GM21515 (cell line): ENCODE measurements around the gene HOXA4.

Experiments used
- ATAC-seq: cut with Tn5 transposase; IDR thresholded peaks from one replicate; pipeline ENCODE4 v1.9.1; 2021; ENCODE audit not compliant: unreplicated experiment

HOXA4 gene

DNA sequence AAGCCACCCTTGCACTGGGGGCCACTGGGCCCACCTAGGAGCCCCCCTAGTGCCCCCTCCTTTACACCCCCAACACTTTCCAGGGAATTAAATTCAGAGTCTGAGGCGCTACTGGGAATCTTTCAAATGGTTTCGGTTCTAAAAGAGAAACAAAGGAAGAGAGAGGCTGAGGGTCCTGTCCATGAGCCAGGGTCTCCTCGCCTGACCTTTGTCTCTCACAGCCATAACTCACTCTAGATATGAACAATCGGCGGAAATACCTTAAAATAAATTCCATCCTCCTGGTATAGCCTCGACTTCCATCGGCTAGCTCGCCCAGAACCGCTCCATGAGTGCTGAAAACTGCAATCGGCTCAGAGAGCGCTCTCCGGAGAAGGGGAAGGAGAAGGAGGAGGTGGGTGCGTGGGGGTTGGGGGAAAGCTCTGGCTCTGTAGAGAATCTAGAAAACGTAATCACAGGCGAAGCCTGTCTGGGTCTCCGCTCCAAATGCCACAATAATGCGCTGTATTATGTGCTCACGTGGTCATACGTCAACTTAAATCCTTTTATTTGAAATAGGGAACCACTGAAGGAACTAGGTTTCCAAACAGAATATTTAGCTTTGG lies 12.6 kb downstream of the HOXA4 start:
- no peak for ATAC-seq

DNA sequence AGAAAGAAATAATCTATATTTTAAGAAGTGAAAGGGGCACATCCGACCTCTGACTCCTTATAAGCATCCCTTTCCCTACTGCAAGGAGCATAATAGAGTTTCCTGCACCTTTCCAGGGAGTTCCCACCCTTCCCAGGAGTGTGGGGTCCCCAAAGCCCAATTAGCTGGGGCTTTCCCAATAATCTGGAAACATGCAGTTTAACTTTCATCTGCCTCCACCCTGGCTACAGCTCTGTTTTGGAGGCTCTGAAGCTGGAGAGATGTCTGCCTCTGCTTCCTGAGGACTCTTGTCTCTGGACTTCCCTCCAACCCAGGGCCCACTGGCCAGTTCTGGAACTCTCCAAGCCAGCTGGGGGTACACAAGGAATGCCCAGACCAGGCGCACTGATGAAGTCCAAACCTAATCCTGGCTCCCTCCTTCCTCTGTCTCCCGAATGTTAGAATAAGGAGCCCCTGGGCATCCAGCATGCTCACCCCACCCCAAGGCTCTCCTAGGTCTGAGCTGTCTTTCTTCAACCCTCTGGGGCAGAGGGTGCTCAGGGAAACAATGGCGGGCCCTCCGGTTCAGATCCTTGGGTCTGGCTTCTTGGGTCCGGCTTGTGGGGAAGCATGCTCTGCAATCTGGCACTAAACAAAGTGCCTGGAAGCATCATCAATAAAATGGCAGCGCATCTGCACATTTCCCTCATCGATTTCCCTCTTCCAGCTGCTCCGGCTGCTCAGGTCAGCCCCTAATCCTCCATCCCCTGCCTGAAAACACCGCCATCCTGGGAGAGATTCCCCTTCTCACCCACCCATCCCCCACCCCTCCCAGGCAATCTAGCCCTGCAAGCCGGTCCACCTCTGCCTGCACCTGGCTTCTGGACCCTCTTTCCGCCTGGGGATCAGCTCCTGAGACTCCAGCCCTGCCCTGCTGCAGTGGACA lies 13.3 kb downstream of the HOXA4 start:
- no peak for ATAC-seq

GRCh38 chr7:27116031-27116961 lies 14.3 kb downstream of the HOXA4 start:
- ATAC-seq: no peak

- ATAC-seq: no peak
Measured at GRCh38 chr7:27115221-27116026, 15.1 kb downstream of the HOXA4 start.

DNA sequence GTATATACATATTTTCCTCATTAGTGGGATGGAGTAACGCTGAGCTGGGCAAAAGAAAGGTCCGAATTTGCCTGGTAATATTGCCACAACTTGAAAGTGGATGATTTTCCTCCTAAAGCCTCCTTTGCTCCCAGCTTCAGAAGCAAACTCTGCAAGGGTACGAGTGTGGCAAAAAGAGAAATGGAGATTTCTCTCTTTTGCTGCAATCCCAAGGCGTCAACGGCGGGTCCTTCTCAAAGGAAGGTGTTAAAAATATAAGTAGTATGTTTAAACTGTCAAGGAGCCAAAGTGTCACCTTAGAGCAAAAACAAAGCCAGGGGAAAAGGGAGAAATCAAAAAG lies 15.7 kb downstream of the HOXA4 start:
- ATAC-seq: no peak

GRCh38 chr7:27113991-27114769 lies 16.4 kb downstream of the HOXA4 start:
- no peak for ATAC-seq

GRCh38 chr7:27112955-27113949 lies 17.3 kb downstream of the HOXA4 start:
- no peak for ATAC-seq

- no peak for ATAC-seq
Measured at GRCh38 chr7:27112361-27112760, 18.2 kb downstream of the HOXA4 start.

DNA sequence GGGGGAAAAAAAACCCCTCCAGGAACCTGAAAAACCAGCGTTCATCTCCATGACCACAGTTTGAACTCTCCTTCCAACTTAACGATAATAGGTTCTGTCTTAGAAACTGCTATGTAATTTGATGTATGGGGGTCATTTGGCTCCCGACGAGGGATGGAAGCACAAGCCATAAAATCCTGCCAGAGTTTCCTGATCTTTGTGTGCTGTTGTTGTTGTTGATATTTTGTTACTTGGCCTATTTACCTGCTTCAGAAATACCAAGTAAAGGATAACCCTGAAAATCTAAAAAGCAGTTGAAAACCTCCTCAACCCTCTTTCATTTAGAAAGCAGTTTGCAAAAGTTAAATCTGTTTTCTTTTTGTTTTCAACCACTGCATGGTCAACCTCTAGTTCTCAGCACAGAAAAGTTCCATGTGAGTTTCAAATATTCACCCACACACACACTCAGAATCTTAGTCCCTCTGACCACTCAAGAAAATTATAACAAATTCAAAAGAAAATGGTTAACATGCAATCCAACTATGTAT lies 18.7 kb downstream of the HOXA4 start:
- ATAC-seq: no peak

DNA sequence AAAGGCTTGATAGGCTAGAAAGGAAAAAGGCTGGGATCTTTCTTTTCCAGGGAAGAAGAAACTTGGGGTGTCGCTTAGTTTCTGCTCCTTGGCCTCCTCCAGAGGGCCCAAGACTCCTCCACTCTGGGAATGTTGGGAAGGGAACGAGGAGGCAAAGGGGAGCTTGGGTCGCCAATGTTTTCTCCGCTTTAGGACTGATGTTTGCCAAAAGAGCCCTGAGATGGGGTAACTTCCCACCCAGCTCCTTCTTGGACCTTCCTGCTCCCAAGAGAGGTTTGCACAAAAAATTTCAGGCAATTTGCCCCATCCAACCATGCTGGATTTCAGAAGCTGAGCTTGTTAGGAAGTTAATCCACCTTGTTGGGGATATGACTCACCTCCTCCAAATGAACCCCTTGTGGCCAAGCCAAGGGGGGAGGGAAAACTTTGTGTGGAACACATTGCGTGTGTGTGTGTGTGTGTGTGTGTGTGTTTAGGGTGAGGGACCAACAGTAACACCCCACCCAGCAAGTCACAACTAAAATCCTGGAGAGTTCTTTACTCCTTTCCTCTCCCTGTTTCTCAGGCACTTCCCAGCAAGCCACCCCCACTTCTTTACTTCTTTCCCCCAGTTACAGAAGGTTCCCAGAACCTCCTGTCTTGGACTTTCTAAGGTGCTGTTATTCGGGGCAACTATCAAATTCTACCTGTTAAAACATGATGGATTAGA lies 19.4 kb downstream of the HOXA4 start:
- ATAC-seq: no peak

DNA sequence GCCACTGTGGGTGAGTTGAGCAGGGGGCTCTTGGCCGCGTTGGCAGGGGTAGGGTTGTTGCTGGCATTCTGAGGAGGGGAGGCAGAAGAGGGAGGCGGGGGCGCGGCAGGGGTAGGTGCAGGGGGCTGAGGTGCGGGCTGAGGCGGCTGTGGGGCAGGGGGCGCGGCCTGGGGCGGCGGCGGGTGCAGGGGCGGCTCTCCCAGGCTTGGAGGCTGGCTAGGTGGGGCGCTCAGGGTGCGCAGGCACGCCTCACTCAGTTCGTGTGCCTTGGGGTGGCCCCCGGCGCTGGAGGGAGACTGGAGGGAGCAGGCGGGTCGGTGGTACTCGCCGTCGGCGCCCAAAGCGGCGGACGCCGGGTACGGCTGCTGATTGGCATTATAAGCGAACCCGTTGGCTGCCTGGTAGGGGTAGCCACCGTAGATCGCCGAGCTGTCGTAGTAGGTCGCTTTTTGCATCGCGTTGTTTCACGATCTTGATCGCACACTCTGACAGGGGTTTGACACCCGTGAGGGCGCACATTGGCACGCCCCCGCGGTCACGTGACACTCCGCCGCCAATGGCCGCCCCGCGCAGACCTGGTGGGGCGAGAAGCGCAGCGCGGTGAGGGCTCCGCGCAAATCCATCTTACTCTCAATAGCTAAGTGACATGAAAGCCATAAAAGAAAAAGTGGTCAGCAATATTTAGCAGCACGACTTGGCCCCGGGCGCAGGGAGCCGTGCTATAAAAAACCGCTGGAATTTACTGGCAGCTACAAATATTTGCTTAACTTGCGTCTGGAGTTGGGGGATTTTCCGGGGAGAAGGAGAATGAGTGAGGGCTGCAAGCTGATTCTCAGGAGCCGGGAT lies 20.1 kb downstream of the HOXA4 start:
- no peak for ATAC-seq

- ATAC-seq: no peak
Measured at GRCh38 chr7:27109466-27110185, 20.9 kb downstream of the HOXA4 start.

GRCh38 chr7:27108390-27109127 lies 22.0 kb downstream of the HOXA4 start:
- no peak for ATAC-seq

DNA sequence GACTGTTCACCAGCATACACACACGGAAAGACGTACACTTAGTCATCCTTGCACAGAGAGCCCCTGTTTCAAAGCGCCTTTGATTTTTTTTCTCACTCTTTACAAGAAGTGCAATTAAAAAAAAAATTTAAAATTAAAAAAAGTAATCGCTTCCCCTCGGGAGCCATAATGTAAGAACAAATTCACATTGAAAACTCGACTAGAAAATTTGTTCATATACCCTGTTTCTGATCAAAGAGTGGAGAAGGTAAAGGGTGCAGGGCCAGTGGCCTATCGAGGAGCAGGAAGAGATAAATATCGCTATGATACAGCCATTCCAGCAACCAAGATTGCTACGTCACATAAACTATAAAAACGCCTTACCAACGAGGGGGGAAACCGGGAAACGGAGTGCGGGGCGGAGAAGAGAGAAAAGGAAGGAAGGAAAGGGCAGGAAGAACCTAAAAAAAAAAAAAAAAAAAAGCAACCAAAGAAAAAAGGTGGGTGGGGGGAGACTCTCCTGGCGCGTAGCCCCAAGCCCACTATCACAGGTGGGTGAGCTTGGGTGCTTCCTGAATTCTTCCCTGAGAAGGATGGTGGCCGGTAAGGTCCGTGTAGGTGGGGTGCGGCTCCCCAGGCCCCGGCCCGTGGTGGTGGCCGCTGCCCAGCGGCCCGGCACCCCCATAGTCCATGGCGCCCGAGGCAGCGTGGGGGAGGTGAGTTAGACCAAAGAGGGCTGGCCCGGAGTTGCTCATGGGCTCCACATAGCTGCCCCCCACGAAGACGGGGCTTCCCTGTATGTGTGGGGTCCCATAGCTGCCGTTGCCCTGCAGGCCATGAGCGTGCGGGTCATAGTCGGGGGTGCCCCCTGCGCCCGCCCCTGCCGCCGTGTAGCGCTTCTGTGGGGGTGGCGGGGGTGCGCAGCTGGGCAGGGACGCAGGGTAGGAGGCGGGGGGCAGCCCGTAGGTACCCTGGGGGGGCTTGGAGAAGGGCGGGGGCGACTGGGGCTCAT lies 22.9 kb downstream of the HOXA4 start:
- no peak for ATAC-seq

GRCh38 chr7:27106901-27107240 lies 23.7 kb downstream of the HOXA4 start:
- ATAC-seq: no peak
